RWPE2 (cell line): Measurements from ENCODE around the gene PPIH.
"Not testable (repeated sequence)": the region's sequence is repeated elsewhere in the genome, so short reads cannot be mapped to it uniquely, and the experiment has no call there.

Experiments used
- ATAC-seq: fragments of 200-7000 bp; cut with Tn5 transposase; 3 replicates; pipeline ENCODE4 v1.9.1; 2021; ENCODE audit warnings: low read depth
- DNase-seq: peaks from one replicate; pipeline ENCODE4 v3.0.0-alpha.2; 2020; ENCODE audit warnings: low spot score
- H3K27ac ChIP-seq: fragments of 450-650 bp; 2 replicates; pipeline ENCODE4 v1.5.1; 2017; ENCODE audit warnings: mild to moderate bottlenecking; ENCODE audit not compliant: poor library complexity, severe bottlenecking
- H3K27me3 ChIP-seq: fragments of 250-450 bp; sonication (Bioruptor Pico); 2 replicates; pipeline ENCODE4 v1.5.1; 2021; ENCODE audit warnings: mild to moderate bottlenecking, moderate library complexity; ENCODE audit not compliant: insufficient read depth, poor library complexity, severe bottlenecking
- H3K36me3 ChIP-seq: fragments of 250-450 bp; sonication (Bioruptor Pico); 2 replicates; pipeline ENCODE4 v1.5.1; 2020; ENCODE audit warnings: low read depth, mild to moderate bottlenecking, moderate library complexity
- H3K4me1 ChIP-seq: fragments of 250-450 bp; sonication (Bioruptor Pico); 2 replicates; pipeline ENCODE4 v1.5.1; 2021; ENCODE audit warnings: mild to moderate bottlenecking, moderate library complexity; ENCODE audit not compliant: insufficient read depth, poor library complexity, severe bottlenecking
- H3K4me3 ChIP-seq: fragments of 250-450 bp; sonication (Bioruptor Pico); 2 replicates; pipeline ENCODE4 v1.5.1; 2021; ENCODE audit warnings: mild to moderate bottlenecking, moderate library complexity; ENCODE audit not compliant: severe bottlenecking
- H3K9me3 ChIP-seq: fragments of 250-450 bp; sonication (Bioruptor Pico); 2 replicates; pipeline ENCODE4 v1.5.1; 2021; ENCODE audit warnings: mild to moderate bottlenecking, moderate library complexity; ENCODE audit not compliant: severe bottlenecking
- CTCF ChIP-seq: fragments of 450-650 bp; IDR thresholded peaks from one replicate; pipeline ENCODE4 v1.5.1; 2017; ENCODE audit warnings: mild to moderate bottlenecking, moderate library complexity; ENCODE audit not compliant: poor library complexity, severe bottlenecking

PPIH gene

DNA sequence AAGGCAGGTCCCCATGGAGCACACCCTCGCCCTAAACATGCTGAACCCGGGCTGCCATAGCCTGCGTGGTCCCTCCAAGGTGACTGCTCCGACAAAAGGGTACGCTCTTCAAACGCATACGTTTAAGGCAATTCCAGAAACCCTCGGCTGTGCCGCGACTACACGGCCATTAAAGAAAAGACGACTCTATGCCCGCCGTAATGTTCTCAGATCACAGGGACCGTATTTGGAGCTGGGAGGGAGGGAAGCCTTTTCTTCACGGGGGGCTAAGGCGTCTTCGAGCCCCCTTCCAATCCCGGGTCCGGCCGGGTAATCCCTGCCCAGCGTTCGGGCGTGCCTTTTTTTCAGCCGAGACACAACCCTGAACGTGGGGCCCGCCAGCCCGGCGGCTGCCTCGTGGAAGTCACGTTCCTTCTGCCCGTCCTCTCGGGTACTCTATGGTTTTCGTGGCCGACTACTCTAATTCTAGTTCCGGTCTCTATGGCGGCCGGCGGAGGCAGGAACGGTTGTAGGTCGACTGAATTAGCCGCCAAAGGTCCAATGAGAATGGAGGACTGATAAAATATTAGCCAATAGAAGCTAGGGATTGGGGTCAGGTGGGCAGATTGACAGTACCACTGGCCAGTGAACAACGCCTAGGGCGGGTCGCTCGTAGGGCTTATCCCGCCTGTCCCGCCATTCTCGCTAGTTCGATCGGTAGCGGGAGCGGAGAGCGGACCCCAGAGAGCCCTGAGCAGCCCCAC, 23.7 kb downstream of the PPIH start, which contains the start of gene YBX1:
Gene YBX1 (plus strand): TSS at position 678 of the 743 bp plus-strand sequence. CDS start 148 bp downstream, outside the sequence.
- Histone ChIP-seq H3K9me3 (no peaks in the 10 kb centered on the region), H3K27me3 (no peaks in the 10 kb centered on the region), H3K4me3 (peak within 1 kb of the TSS; percentile 56), H3K27ac (peak within 1 kb of the TSS; percentile 81), H3K4me1 (peaks cover 28% of the 10 kb centered on the region), H3K36me3 (peaks cover 40% of the 10 kb centered on the region)
- TF ChIP-seq CTCF = no peak
- DNase-seq = peak; percentile 93
- ATAC-seq = peak; percentile 92

DNA sequence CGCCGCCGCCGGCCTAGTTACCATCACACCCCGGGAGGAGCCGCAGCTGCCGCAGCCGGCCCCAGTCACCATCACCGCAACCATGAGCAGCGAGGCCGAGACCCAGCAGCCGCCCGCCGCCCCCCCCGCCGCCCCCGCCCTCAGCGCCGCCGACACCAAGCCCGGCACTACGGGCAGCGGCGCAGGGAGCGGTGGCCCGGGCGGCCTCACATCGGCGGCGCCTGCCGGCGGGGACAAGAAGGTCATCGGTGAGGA, 24.2 kb downstream of the PPIH start:
- ATAC-seq, H3K9me3 ChIP-seq, H3K27me3 ChIP-seq, DNase-seq: not testable (repeated sequence)
- H3K4me1 ChIP-seq = peaks cover 30% of the 10 kb centered on the region
- peaks cover 44% of the 10 kb centered on the region for H3K36me3 ChIP-seq
- H3K27ac ChIP-seq = peak overlapping the region; percentile 81
- peak overlapping the region; percentile 56 for H3K4me3 ChIP-seq

GRCh38 chr1:42682739-42683531, 24.7 kb downstream of the PPIH start:
- peak overlapping the region; percentile 81 for H3K27ac ChIP-seq
- no peaks in the 10 kb centered on the region for H3K9me3 ChIP-seq
- peak overlapping the region; percentile 56 for H3K4me3 ChIP-seq
- TF ChIP-seq CTCF = no peak
- peaks cover 50% of the 10 kb centered on the region for H3K36me3 ChIP-seq
- no peaks in the 10 kb centered on the region for H3K27me3 ChIP-seq
- ATAC-seq (peak; percentile 13; the same call in 2 of the 3 replicates), DNase-seq (no peak)
- H3K4me1 ChIP-seq = peaks cover 32% of the 10 kb centered on the region

DNA sequence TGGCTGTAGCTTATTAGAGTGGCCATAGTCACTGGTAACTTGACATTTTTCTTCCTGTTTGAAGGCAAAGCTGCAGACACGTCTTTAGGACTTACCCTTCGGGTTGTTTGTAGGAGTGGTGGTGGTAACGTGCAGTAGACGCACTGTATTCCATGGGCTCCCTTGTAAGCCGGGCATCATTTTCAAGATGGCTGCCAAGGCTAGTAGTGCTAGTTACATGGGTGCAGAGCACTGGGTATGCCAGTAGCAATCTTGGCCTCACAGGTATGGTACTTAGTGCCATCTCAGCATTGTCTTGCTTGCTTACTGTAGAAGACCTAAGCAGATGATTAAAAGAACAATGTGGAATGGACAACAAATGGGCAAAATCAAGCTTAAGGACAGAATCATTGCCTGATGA, 25.9 kb downstream of the PPIH start:
- TF ChIP-seq CTCF = no peak
- H3K27me3 ChIP-seq = no peaks in the 10 kb centered on the region
- DNase-seq (no peak), ATAC-seq (no peak)
- peaks cover 62% of the 10 kb centered on the region for H3K36me3 ChIP-seq
- peak overlapping the region; percentile 56 for H3K4me3 ChIP-seq
- no peak overlapping the region for H3K27ac ChIP-seq
- peaks cover 43% of the 10 kb centered on the region for H3K4me1 ChIP-seq
- no peaks in the 10 kb centered on the region for H3K9me3 ChIP-seq

GRCh38 chr1:42686418-42686817, 28.2 kb downstream of the PPIH start:
- ATAC-seq (no peak), DNase-seq (no peak)
- peaks cover 60% of the 10 kb centered on the region for H3K4me1 ChIP-seq
- no peaks in the 10 kb centered on the region for H3K9me3 ChIP-seq
- H3K4me3 ChIP-seq = no peak overlapping the region
- H3K36me3 ChIP-seq = peaks cover 77% of the 10 kb centered on the region
- H3K27me3 ChIP-seq = no peaks in the 10 kb centered on the region
- H3K27ac ChIP-seq = no peak overlapping the region
- no peak for TF ChIP-seq CTCF
